ENCODE data around the gene SLC6A13. TPM values are rescaled to one million over a fixed set of nuclear protein-coding genes. Genes with fewer than 3 reads are reported as not detected.

SLC6A13 gene
- total and polyA plus RNA-seq, 2 donors (not counting 3 experiments of a cell fraction or from before 2014, with no cell fraction given) = 0.14 TPM; not detected in 1

DNA sequence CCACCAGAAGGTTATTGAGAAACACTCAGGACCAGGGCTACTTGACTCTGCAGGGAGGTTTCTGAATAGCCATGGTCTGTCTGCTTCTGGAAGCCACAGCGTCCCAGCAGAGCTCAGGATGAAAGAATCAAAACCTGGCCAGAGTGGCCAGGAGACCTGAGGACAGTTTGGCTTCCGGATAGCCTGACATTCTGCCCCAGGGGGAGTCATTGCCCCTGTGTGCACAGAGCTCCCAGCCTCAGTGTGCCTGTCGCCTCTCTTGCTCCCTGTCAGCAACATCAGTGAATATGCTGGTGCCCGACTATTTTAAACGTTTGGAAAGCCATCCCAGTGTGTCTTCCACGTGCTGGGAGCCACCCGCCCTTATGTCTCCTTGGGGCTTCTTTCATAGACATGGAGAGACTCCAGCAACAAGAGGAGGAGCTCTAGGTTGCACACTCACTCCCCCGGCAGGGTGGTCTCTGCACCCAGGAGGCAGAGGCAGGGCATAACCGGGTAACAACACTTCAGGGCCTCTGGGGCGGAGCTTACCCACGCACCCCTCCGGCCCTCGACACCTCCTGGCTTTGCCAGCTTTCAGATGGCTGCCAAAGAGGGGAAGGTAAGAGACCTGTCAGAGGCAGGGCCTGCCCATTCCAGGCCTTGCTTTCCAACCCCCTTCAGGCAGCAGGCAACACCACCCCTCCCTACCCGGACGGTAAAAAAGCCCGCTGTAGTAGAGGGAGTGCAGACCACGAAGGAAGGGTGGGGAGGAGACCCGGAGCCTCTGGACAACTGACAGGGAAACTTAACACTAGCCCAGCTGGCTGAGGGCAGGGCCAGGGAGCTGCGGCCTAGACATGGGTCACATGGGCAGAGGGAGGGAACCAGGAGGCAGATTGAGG is 29.7 kb downstream of the SLC6A13 start:
- no TSS peak for BruUV-seq (replicated peaks)
- no peak overlapping the region for H3K27ac ChIP-seq (ENCODE audit: insufficient read depth, low read depth, low read length)
- intact Hi-C loops (cut with micrococcal nuclease) (no loop called here), dilution Hi-C loops (cut with MboI; ENCODE audit: extremely low pct_ligation_motif_present, low sequenced_read_pairs) (no loop called here)
- H2AFZ ChIP-seq (ENCODE audit: low read depth, low read length) = no peak overlapping the region
- H3K9me1 ChIP-seq (replicated peaks; ENCODE audit: control insufficient read depth, extremely low read depth, insufficient read depth, low read length) = no peaks in the 10 kb centered on the region
- H3K27me3 ChIP-seq (ENCODE audit: control insufficient read depth in 2 of 2, insufficient read depth in 2 of 2, low read length in 2 of 2) = peaks cover 0 to 3% of the 10 kb centered on the region in 2 experiments
- H3K4me3 ChIP-seq (replicated peaks in 1 of 3; ENCODE audit: insufficient read depth in 1 of 3, low read depth in 1 of 3, low read length in 3 of 3) = no peak overlapping the region
- H3K79me2 ChIP-seq (ENCODE audit: control insufficient read depth, insufficient read depth, low read length) = no peaks in the 10 kb centered on the region
- DNase-seq (ENCODE audit: low read depth, low spot score) (no peak), FAIRE-seq (no peak)
- no peaks in the 10 kb centered on the region for H3K9me3 ChIP-seq (replicated peaks; ENCODE audit: control insufficient read depth, insufficient read depth, low read length)
- ChIA-PET POLR2A (no interaction called here), CTCF (interaction anchor here (0.6 to 0.7 kb wide), 2 partner anchors 12 to 71 kb away, joined by 3 read pairs; no protein-coding TSS in a partner anchor)
- H3K4me1 ChIP-seq (ENCODE audit: control insufficient read depth, extremely low read depth, insufficient read depth, low read length) = no peaks in the 10 kb centered on the region
- H3K9ac ChIP-seq (replicated peaks; ENCODE audit: extremely low read depth, insufficient read depth, low read length) = no peak overlapping the region
- H4K20me1 ChIP-seq (replicated peaks; ENCODE audit: control insufficient read depth, extremely low read depth, insufficient read depth, low read length) = no peaks in the 10 kb centered on the region
- H3K36me3 ChIP-seq (ENCODE audit: control insufficient read depth in 2 of 2, extremely low read depth in 1 of 2, insufficient read depth in 2 of 2, low read length in 2 of 2) = no peaks in the 10 kb centered on the region
- no peak for TF ChIP-seq JUN (IDR thresholded peaks at IDR 0.05; ENCODE audit: borderline replicate concordance, insufficient read depth, insufficient read length, low read depth)
- no peak for TF ChIP-seq MYC (IDR thresholded peaks at IDR 0.05; ENCODE audit: low read depth, low read length)
- TF ChIP-seq, protein P1, sequence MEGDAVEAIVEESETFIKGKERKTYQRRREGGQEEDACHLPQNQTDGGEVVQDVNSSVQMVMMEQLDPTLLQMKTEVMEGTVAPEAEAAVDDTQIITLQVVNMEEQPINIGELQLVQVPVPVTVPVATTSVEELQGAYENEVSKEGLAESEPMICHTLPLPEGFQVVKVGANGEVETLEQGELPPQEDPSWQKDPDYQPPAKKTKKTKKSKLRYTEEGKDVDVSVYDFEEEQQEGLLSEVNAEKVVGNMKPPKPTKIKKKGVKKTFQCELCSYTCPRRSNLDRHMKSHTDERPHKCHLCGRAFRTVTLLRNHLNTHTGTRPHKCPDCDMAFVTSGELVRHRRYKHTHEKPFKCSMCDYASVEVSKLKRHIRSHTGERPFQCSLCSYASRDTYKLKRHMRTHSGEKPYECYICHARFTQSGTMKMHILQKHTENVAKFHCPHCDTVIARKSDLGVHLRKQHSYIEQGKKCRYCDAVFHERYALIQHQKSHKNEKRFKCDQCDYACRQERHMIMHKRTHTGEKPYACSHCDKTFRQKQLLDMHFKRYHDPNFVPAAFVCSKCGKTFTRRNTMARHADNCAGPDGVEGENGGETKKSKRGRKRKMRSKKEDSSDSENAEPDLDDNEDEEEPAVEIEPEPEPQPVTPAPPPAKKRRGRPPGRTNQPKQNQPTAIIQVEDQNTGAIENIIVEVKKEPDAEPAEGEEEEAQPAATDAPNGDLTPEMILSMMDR (IDR thresholded peaks at IDR 0.05; ENCODE audit: extremely low read depth in 1 of 2, insufficient read depth in 1 of 2, low read depth in 1 of 2, low read length in 2 of 2) = no peak
- TF ChIP-seq, protein P2, sequence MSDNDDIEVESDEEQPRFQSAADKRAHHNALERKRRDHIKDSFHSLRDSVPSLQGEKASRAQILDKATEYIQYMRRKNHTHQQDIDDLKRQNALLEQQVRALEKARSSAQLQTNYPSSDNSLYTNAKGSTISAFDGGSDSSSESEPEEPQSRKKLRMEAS (IDR thresholded peaks at IDR 0.05; ENCODE audit: insufficient read depth, insufficient read length) = no peak
- no peak for TF ChIP-seq EZH2 (IDR thresholded peaks at IDR 0.05; ENCODE audit: borderline replicate concordance, low read depth, low read length, severe bottlenecking)
- TF ChIP-seq GATA2 (IDR thresholded peaks at IDR 0.05; ENCODE audit: insufficient read depth, insufficient read length, low read depth, low read length) = no peak
- no peak for TF ChIP-seq POLR2A (IDR thresholded peaks at IDR 0.05; ENCODE audit: low read depth, low read length)
- TF ChIP-seq FOS (IDR thresholded peaks at IDR 0.05; ENCODE audit: borderline replicate concordance, insufficient read depth, low read length) = no peak
- no peak for TF ChIP-seq POLR2AphosphoS5 (IDR thresholded peaks at IDR 0.05; ENCODE audit: insufficient read depth, low read depth, low read length)
- H3K4me2 ChIP-seq (ENCODE audit: insufficient read depth, low read length) = no peak overlapping the region

Measured in endothelial cell of umbilical vein (primary cell).